Mesenchymal stem cell (in vitro differentiated cells and primary cell): Measurements from ENCODE around the gene ARL4C.

Experiments
- DNase-seq: peaks from one replicate; pipeline ENCODE4 v3.0.0-alpha.2; 2013
- H2AFZ ChIP-seq: one replicate; pipeline ENCODE4 v1.6.1; 2013; ENCODE audit warnings: low read depth, mild to moderate bottlenecking, control low read depth, inconsistent platforms, low read length, moderate library complexity
- H2AK5ac ChIP-seq: 2 replicates; pipeline ENCODE4 v1.6.1; 2013; ENCODE audit warnings: low read length, moderate library complexity, mild to moderate bottlenecking, inconsistent platforms; ENCODE audit not compliant: severe bottlenecking
- H2BK120ac ChIP-seq: one replicate; pipeline ENCODE4 v1.6.1; 2013; ENCODE audit warnings: low read depth, mild to moderate bottlenecking, inconsistent platforms, low read length, moderate library complexity
- H2BK12ac ChIP-seq, 2 experiments: one replicate each; pipeline ENCODE4 v1.6.1; 2013; ENCODE audit warnings: inconsistent platforms in 2 of 2, low read length in 2 of 2, mild to moderate bottlenecking in 2 of 2, moderate library complexity in 2 of 2, control low read depth in 1 of 2
- H2BK15ac ChIP-seq: one replicate; pipeline ENCODE4 v1.6.1; 2013; ENCODE audit warnings: mild to moderate bottlenecking, low read depth, inconsistent platforms; ENCODE audit not compliant: poor library complexity, severe bottlenecking
- H2BK5ac ChIP-seq: 2 replicates; pipeline ENCODE4 v1.6.1; 2013; ENCODE audit warnings: low read depth, mild to moderate bottlenecking, low read length, control low read depth, inconsistent platforms; ENCODE audit not compliant: poor library complexity, severe bottlenecking
- H3K14ac ChIP-seq, 2 experiments: one replicate each; pipeline ENCODE4 v1.6.1; 2013; ENCODE audit warnings: inconsistent platforms in 2 of 2, low read length in 2 of 2, control low read depth in 1 of 2, mild to moderate bottlenecking in 1 of 2, moderate library complexity in 1 of 2
- H3K18ac ChIP-seq, 2 experiments: one replicate each; pipeline ENCODE4 v1.6.1; 2013; ENCODE audit warnings: inconsistent platforms in 2 of 2, low read length in 2 of 2, control low read depth in 1 of 2, low read depth in 1 of 2, mild to moderate bottlenecking in 1 of 2
- H3K23ac ChIP-seq, 2 experiments: one replicate each; pipeline ENCODE4 v1.6.1; 2013; ENCODE audit warnings: inconsistent platforms in 2 of 2, low read length in 2 of 2, mild to moderate bottlenecking in 2 of 2, moderate library complexity in 2 of 2, control low read depth in 1 of 2
- H3K27ac ChIP-seq: 2 replicates; pipeline ENCODE4 v1.5.1; 2013; ENCODE audit warnings: mild to moderate bottlenecking, moderate library complexity, low read length, control low read depth, inconsistent platforms; ENCODE audit not compliant: poor library complexity, severe bottlenecking
- H3K27me3 ChIP-seq, 2 experiments: 2 replicates each; pipeline versions ENCODE4 v1.6.1 to v1.7.0; 2013; ENCODE audit warnings: low read length in 2 of 2, mild to moderate bottlenecking in 2 of 2, moderate library complexity in 2 of 2, control low read depth in 1 of 2, inconsistent platforms in 1 of 2; ENCODE audit not compliant: control insufficient read depth in 1 of 2, insufficient read depth in 1 of 2
- H3K36me3 ChIP-seq, 2 experiments: 2 replicates each; pipeline versions ENCODE4 v1.6.1 to v1.7.0; 2013; ENCODE audit warnings: low read length in 2 of 2, control low read depth in 1 of 2, inconsistent platforms in 1 of 2, low read depth in 1 of 2, mild to moderate bottlenecking in 1 of 2; ENCODE audit not compliant: insufficient read depth in 2 of 2, control insufficient read depth in 1 of 2
- H3K4ac ChIP-seq, 2 experiments: one replicate each; pipeline ENCODE4 v1.6.1; 2013; ENCODE audit warnings: inconsistent platforms in 2 of 2, low read length in 2 of 2, mild to moderate bottlenecking in 2 of 2, moderate library complexity in 2 of 2, control low read depth in 1 of 2, low read depth in 1 of 2
- H3K4me1 ChIP-seq: 2 replicates; pipeline ENCODE4 v1.6.1; 2013; ENCODE audit warnings: low read depth, low read length, control low read depth; ENCODE audit not compliant: control insufficient read depth, insufficient read depth
- H3K4me2 ChIP-seq: 2 replicates; pipeline ENCODE4 v1.6.1; 2013; ENCODE audit warnings: low read length, mild to moderate bottlenecking, inconsistent platforms; ENCODE audit not compliant: poor library complexity, severe bottlenecking
- H3K4me3 ChIP-seq, 2 experiments: 2 replicates each; pipeline versions ENCODE4 v1.5.1 to v1.7.0; 2013; ENCODE audit warnings: low read length in 2 of 2, mild to moderate bottlenecking in 2 of 2, control low read depth in 1 of 2, low read depth in 1 of 2; ENCODE audit not compliant: insufficient read depth in 1 of 2
- H3K79me1 ChIP-seq: replicated peaks from 2 replicates; pipeline ENCODE4 v1.6.1; 2013; ENCODE audit warnings: mild to moderate bottlenecking, control low read depth, low read length, inconsistent platforms; ENCODE audit not compliant: poor library complexity, severe bottlenecking
- H3K9ac ChIP-seq: 2 replicates; pipeline ENCODE4 v1.7.0; 2013; ENCODE audit warnings: mild to moderate bottlenecking, low read length, moderate library complexity
- H3K9me3 ChIP-seq: 2 replicates; pipeline ENCODE4 v1.7.0; 2013; ENCODE audit warnings: mild to moderate bottlenecking, low read length; ENCODE audit not compliant: control insufficient read depth
- H4K8ac ChIP-seq: one replicate; pipeline ENCODE4 v1.6.1; 2013; ENCODE audit warnings: inconsistent platforms, mild to moderate bottlenecking, low read length, moderate library complexity
- H4K91ac ChIP-seq: one replicate; pipeline ENCODE4 v1.6.1; 2013; ENCODE audit warnings: mild to moderate bottlenecking, low read length, inconsistent platforms
- WGBS: methylation state at CpG from one replicate; pipeline ENCODE4 v1.1.7; 2013; ENCODE audit warnings: mixed read lengths; 5-methylcytosine and 5-hydroxymethylcytosine counted together

Gene ARL4C

DNA sequence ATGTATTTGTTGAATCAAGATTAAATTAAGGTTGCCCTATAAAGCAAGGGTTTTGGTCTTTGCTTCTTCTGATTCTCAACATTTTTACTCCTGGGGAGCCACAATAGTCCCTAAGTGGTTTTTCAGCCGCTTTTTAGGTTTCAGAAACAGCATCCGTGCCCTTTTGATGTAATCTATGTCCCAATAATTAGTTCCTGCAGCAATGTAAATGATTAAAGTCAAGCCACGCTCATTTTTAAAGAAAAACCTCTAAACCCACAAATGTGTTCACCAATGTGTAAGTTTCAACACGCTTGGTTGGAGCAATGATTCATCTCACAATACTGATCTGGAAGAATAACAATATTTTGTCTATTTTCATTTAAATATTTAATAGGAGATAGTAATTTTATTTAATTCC lies 5.6 kb downstream of the ARL4C start:
- Histone ChIP-seq H2AFZ (no peak overlapping the region), H3K4me2 (no peak overlapping the region), H2BK120ac (no peak overlapping the region), H3K79me1 (no peaks in the 10 kb centered on the region), H3K23ac (no peak overlapping the region), H3K27me3 (no peaks in the 10 kb centered on the region), H3K4me3 (no peak overlapping the region), H2BK15ac (no peak overlapping the region), H3K9me3 (peaks cover 4% of the 10 kb centered on the region), H3K14ac (no peak overlapping the region), H2BK5ac (no peak overlapping the region), H2AK5ac (no peak overlapping the region), H4K91ac (no peak overlapping the region), H3K4me1 (peaks cover 6% of the 10 kb centered on the region), H3K9ac (no peak overlapping the region), H3K18ac (no peak overlapping the region), H2BK12ac (no peak overlapping the region), H3K4ac (no peak overlapping the region), H3K36me3 (peaks cover 20 to 30% of the 10 kb centered on the region in 2 experiments), H3K27ac (peak overlapping the region; percentile 96), H4K8ac (no peak overlapping the region)
- DNase-seq, result no peak
- WGBS, result 87% methylated on average over 4 of the region's 4 CpGs

- H3K9ac ChIP-seq, result no peak overlapping the region
- WGBS, result 92% methylated on average over 15 of the region's 15 CpGs
- no peak overlapping the region for H3K4me3 ChIP-seq
- H2BK5ac ChIP-seq, result peak overlapping the region; percentile 54
- H2AFZ ChIP-seq, result no peak overlapping the region
- peak overlapping the region; percentile 96 for H3K27ac ChIP-seq
- H3K18ac ChIP-seq, result no peak overlapping the region
- no peak overlapping the region for H2BK15ac ChIP-seq
- no peak overlapping the region for H4K8ac ChIP-seq
- peaks cover 6% of the 10 kb centered on the region for H3K4me1 ChIP-seq
- H3K14ac ChIP-seq, result no peak overlapping the region
- H3K4me2 ChIP-seq, result peak overlapping the region; percentile 14
- peaks cover 4% of the 10 kb centered on the region for H3K9me3 ChIP-seq
- peaks cover 21 to 30% of the 10 kb centered on the region in 2 experiments for H3K36me3 ChIP-seq
- H3K79me1 ChIP-seq, result peaks cover 2% of the 10 kb centered on the region
- H2BK120ac ChIP-seq, result no peak overlapping the region
- no peak overlapping the region for H3K4ac ChIP-seq
- no peak overlapping the region for H4K91ac ChIP-seq
- DNase-seq, result no peak
- H3K23ac ChIP-seq, result no peak overlapping the region
- H3K27me3 ChIP-seq, result no peaks in the 10 kb centered on the region
- no peak overlapping the region for H2BK12ac ChIP-seq
- H2AK5ac ChIP-seq, result peak overlapping the region; percentile 93
Observed at GRCh38 chr2:234490271-234491091, 6.4 kb downstream of the ARL4C start.

DNA sequence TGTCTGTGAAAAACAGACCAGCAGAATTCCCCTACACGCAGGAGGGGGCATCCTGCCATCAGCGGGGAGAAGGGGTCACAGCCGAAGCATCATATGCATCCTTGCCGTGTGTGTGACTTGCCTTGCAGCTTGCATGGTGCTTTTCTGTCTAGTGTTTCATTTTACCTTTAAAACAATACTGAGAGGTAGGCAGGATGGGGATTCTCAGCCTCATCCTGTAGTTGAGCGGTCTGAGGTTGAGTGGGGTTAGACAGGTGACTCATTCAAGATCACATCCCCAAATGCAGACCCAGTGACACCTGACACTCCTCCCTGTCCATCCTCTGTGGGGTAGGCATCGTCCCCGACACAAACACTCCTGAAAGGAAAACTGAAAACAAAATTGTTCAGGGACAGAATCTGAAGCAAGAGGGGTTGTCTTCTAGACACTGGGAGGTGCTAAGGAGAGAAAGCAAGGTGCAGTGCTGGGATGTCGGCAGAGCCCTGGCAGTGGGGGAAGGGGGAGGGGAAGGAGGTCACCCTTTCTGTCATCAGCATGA lies 7.9 kb downstream of the ARL4C start:
- peak overlapping the region; percentile 9 for H2BK5ac ChIP-seq
- 75% methylated on average over 8 of the region's 8 CpGs for WGBS
- H3K27ac ChIP-seq, result peak overlapping the region; percentile 96
- H3K9ac ChIP-seq, result no peak overlapping the region
- H3K18ac ChIP-seq, result no peak overlapping the region
- H2BK120ac ChIP-seq, result no peak overlapping the region
- H3K36me3 ChIP-seq, result peaks cover 19 to 30% of the 10 kb centered on the region in 2 experiments
- no peak overlapping the region for H3K23ac ChIP-seq
- H3K79me1 ChIP-seq, result peaks cover 3% of the 10 kb centered on the region
- no peak for DNase-seq
- H4K8ac ChIP-seq, result peak overlapping the region; percentile 48
- H3K27me3 ChIP-seq, result no peaks in the 10 kb centered on the region
- H3K4me3 ChIP-seq, result no peak overlapping the region
- H3K9me3 ChIP-seq, result peaks cover 4% of the 10 kb centered on the region
- no peak overlapping the region for H4K91ac ChIP-seq
- peaks cover 6% of the 10 kb centered on the region for H3K4me1 ChIP-seq
- H3K4me2 ChIP-seq, result no peak overlapping the region
- no peak overlapping the region for H2BK12ac ChIP-seq
- no peak overlapping the region for H3K14ac ChIP-seq
- peak overlapping the region; percentile 84 for H2BK15ac ChIP-seq
- H2AK5ac ChIP-seq, result peak overlapping the region; percentile 47
- H3K4ac ChIP-seq, result no peak overlapping the region
- no peak overlapping the region for H2AFZ ChIP-seq

DNA sequence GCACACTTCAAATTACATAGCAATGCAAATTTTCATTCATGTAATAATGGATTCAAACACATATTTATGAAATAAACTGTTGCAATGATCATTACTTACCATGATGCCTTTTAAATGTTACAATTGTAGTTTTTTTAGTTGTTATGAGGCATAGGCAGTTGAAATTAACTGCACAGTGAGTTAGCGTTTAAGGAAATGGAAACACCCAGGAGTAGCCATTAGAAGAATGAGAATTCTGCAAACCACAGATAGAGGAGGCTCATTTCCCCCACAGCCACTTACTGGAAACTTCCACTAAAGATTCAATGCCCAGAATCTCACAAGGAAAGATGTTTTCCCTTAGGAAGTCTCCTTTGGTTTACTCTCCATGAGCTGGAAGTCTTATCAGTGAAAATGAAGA lies 8.4 kb downstream of the ARL4C start:
- Histone ChIP-seq H3K4me1 (peaks cover 6% of the 10 kb centered on the region), H3K27me3 (no peaks in the 10 kb centered on the region), H3K4ac (no peak overlapping the region), H4K91ac (no peak overlapping the region), H3K27ac (peak overlapping the region; percentile 96), H2AK5ac (peak overlapping the region; percentile 41), H2BK5ac (peak overlapping the region; percentile 9), H3K23ac (no peak overlapping the region), H2BK12ac (no peak overlapping the region), H2AFZ (no peak overlapping the region), H2BK120ac (no peak overlapping the region), H3K9ac (no peak overlapping the region), H3K36me3 (peaks cover 19 to 30% of the 10 kb centered on the region in 2 experiments), H3K9me3 (peaks cover 4% of the 10 kb centered on the region), H3K14ac (no peak overlapping the region), H3K4me3 (no peak overlapping the region), H3K4me2 (no peak overlapping the region), H3K18ac (no peak overlapping the region), H4K8ac (peak overlapping the region; percentile 48), H2BK15ac (no peak overlapping the region), H3K79me1 (peaks cover 3% of the 10 kb centered on the region)
- DNase-seq, result no peak
- 80% methylated on average over 1 of the region's 1 CpG for WGBS
